Parathyroid adenoma (tissue), 2 donors: ENCODE results near the gene ZBTB34.

Experiments used
- H2AFZ ChIP-seq: fragments of 300-600 bp; sonication (generic); one replicate; pipeline ENCODE4 v1.7.0; 2017; ENCODE audit warnings: antibody characterized with exemption, mild to moderate bottlenecking
- H3K27ac ChIP-seq: fragments of 300-600 bp; sonication (generic); one replicate; pipeline ENCODE4 v1.7.0; 2017
- H3K27me3 ChIP-seq: fragments of 300-600 bp; sonication (generic); one replicate; pipeline ENCODE4 v1.7.0; 2017; ENCODE audit warnings: low read length; ENCODE audit not compliant: control insufficient read depth, insufficient read depth
- H3K36me3 ChIP-seq: fragments of 300-600 bp; sonication (generic); one replicate; pipeline ENCODE4 v1.7.0; 2017; ENCODE audit warnings: low read length; ENCODE audit not compliant: control insufficient read depth, insufficient read depth
- H3K4me1 ChIP-seq: fragments of 300-600 bp; sonication (generic); one replicate; pipeline ENCODE4 v1.7.0; 2017; ENCODE audit warnings: control low read depth
- H3K4me2 ChIP-seq: fragments of 300-600 bp; sonication (generic); one replicate; pipeline ENCODE4 v1.7.0; 2017; ENCODE audit warnings: low read length
- H3K4me3 ChIP-seq: fragments of 300-600 bp; sonication (generic); one replicate; pipeline ENCODE4 v1.7.0; 2017; ENCODE audit warnings: low read depth, low read length
- H3K79me2 ChIP-seq: fragments of 300-600 bp; sonication (generic); one replicate; pipeline ENCODE4 v1.7.0; 2017; ENCODE audit warnings: control low read depth
- H3K9ac ChIP-seq: fragments of 300-600 bp; sonication (generic); one replicate; pipeline ENCODE4 v1.7.0; 2017; ENCODE audit warnings: mild to moderate bottlenecking
- H3K9me3 ChIP-seq: fragments of 300-600 bp; sonication (generic); one replicate; pipeline ENCODE4 v1.7.0; 2017; ENCODE audit warnings: low read length; ENCODE audit not compliant: control insufficient read depth
- CTCF ChIP-seq: fragments of 300-600 bp; sonication (generic); IDR thresholded peaks from one replicate; pipeline ENCODE4 v1.7.0; 2017; ENCODE audit warnings: antibody characterized with exemption, mild to moderate bottlenecking
- donor health status: primary hyperparathyroidism.

ZBTB34 gene

DNA sequence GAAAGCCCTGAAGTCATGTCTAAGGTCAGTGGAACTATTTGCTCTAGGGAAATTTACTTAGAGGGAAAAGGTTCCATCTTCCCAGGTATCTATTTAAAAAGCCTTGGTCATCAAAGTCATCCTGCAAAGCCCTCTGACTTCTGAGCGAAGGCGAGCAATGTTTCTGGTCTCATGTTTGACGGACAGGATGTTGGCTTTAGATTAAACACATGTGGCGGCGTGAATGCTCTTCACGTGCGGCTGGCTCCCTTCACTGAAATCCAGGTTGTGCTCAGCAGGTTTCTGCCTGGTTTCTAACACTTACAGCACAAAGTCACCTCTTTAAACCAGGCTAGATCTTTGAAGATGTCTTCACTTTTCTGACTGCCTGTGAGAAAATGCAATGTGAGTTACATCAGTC lies 5.7 kb upstream of the ZBTB34 start:
- Histone ChIP-seq H3K27ac (no peak overlapping the region), H3K9me3 (no peaks in the 10 kb centered on the region), H3K79me2 (no peaks in the 10 kb centered on the region), H3K4me3 (no peak overlapping the region), H2AFZ (no peak overlapping the region), H3K27me3 (no peaks in the 10 kb centered on the region), H3K36me3 (no peaks in the 10 kb centered on the region), H3K4me1 (no peaks in the 10 kb centered on the region), H3K4me2 (no peak overlapping the region), H3K9ac (no peak overlapping the region)
- no peak for TF ChIP-seq CTCF

DNA sequence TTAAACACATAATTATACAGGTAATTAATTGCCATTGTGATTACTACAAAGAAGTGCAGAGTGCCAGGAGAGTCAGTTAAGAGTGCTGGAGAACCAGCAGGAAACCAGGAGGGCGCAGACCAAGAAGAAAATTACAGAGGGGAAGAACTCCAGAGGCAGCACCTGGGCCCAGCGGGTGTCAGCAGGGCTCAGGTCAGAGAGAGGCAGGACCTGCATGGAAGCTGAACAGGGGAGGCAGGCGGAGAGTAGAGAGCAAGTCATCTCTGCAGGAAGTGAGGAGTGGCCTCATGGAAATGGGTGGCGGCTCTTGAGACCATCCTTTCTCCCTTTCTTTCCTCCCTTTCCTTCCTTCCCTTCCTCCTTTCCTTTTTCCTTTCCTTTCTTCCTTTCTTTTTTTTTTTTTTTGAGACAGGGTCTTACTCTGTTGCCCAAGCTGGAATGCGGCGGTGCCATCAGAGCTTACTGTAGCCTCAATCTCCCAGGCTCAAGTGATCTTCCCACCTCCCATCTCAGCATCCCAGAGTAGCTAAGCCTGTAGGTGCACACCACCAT lies 4.0 kb upstream of the ZBTB34 start:
- Histone ChIP-seq H3K36me3 (no peaks in the 10 kb centered on the region), H3K4me3 (no peak overlapping the region), H3K27ac (no peak overlapping the region), H2AFZ (no peak overlapping the region), H3K9me3 (no peaks in the 10 kb centered on the region), H3K79me2 (no peaks in the 10 kb centered on the region), H3K27me3 (no peaks in the 10 kb centered on the region), H3K4me1 (no peaks in the 10 kb centered on the region), H3K9ac (no peak overlapping the region), H3K4me2 (no peak overlapping the region)
- no peak for TF ChIP-seq CTCF

DNA sequence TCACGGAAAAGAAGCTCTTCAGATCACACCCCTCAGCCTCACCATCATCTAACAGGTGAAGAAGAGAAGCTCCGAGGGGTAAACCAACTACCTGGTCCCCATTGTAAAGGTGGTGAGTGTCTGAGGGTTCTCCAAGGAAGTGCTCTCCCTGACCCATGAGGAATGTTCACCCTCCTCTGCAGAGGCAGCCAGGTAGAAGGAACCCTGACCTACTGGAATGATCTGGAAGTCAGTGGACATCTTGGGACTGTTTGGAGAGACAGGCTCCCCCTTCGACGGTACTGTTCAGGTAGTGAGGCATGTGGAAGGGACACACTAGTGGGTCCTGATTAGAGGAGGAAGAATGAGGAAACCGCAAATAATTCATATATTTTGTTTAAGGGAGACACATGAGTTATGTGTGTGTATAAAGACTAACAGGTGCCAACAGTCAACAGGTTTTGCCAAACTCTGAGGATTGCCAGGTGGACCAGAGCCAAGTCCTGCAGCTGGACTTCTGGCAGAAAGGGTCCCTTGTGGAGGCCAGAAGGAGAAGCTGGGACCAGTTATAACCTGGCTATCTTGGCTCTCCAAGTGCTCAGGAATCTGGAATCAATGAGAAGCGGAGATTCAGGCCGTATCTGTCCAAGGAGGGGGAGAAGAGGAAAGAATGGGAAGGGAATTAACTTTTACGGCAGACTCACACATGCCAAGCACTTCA lies 3.0 kb upstream of the ZBTB34 start:
- no peak overlapping the region for H3K4me3 ChIP-seq
- no peak overlapping the region for H3K27ac ChIP-seq
- no peak for TF ChIP-seq CTCF
- no peak overlapping the region for H3K4me2 ChIP-seq
- H3K4me1 ChIP-seq, result no peaks in the 10 kb centered on the region
- H3K9me3 ChIP-seq, result no peaks in the 10 kb centered on the region
- H3K9ac ChIP-seq, result no peak overlapping the region
- H2AFZ ChIP-seq, result no peak overlapping the region
- no peaks in the 10 kb centered on the region for H3K79me2 ChIP-seq
- no peaks in the 10 kb centered on the region for H3K36me3 ChIP-seq
- no peaks in the 10 kb centered on the region for H3K27me3 ChIP-seq

GRCh38 chr9:126859111-126859510 lies 1.3 kb upstream of the ZBTB34 start:
- H3K4me3 ChIP-seq, result no peak overlapping the region
- H3K9ac ChIP-seq, result no peak overlapping the region
- H3K27ac ChIP-seq, result no peak overlapping the region

More at GRCh38 chr9:126859111-126859510, 1.3 kb upstream of the ZBTB34 start:
- no peaks in the 10 kb centered on the region for H3K79me2 ChIP-seq
- no peaks in the 10 kb centered on the region for H3K27me3 ChIP-seq
- H2AFZ ChIP-seq, result no peak overlapping the region
- H3K36me3 ChIP-seq, result no peaks in the 10 kb centered on the region
- H3K9me3 ChIP-seq, result no peaks in the 10 kb centered on the region
- TF ChIP-seq CTCF, result no peak
- H3K4me1 ChIP-seq, result no peaks in the 10 kb centered on the region
- no peak overlapping the region for H3K4me2 ChIP-seq
